ENCODE measurements around the gene LMX1A. TPM values are rescaled to one million over a fixed set of nuclear protein-coding genes. Genes with fewer than 3 reads are reported as not detected.

The LMX1A gene
- total RNA-seq, 2 donors from 2014 or later = not detected

- no peaks in the 10 kb centered on the region for H3K36me3 ChIP-seq
- TF ChIP-seq CTCF (IDR thresholded peaks at IDR 0.05) = no peak
- no peak for DNase-seq (ENCODE audit: low spot score)
- peak overlapping the region; percentile 34 to 52 for H3K4me3 ChIP-seq
- no peaks in the 10 kb centered on the region for H3K27me3 ChIP-seq
- H3K4me1 ChIP-seq = peaks cover 0 to 14% of the 10 kb centered on the region in 2 donors
- peak overlapping the region; percentile 78 to 83 for H3K27ac ChIP-seq
- H3K9me3 ChIP-seq = no peaks in the 10 kb centered on the region
These were observed 19.1 kb upstream of the LMX1A start for GRCh38 chr1:165375623-165376022.

GRCh38 chr1:165371588-165372225, 15.2 kb upstream of the LMX1A start:
- Histone ChIP-seq H3K36me3 (no peaks in the 10 kb centered on the region), H3K9me3 (no peaks in the 10 kb centered on the region), H3K27ac (no peak overlapping the region), H3K27me3 (no peaks in the 10 kb centered on the region), H3K4me1 (peaks cover 0 to 18% of the 10 kb centered on the region in 2 donors), H3K4me3 (no peak overlapping the region)
- no peak for DNase-seq (ENCODE audit: low spot score)
- no peak for TF ChIP-seq CTCF (IDR thresholded peaks at IDR 0.05)

GRCh38 chr1:165369255-165369848, 12.8 kb upstream of the LMX1A start:
- Histone ChIP-seq H3K27ac (no peak overlapping the region), H3K9me3 (no peaks in the 10 kb centered on the region), H3K4me1 (peaks cover 0 to 11% of the 10 kb centered on the region in 2 donors), H3K4me3 (no peak overlapping the region), H3K27me3 (no peaks in the 10 kb centered on the region), H3K36me3 (no peaks in the 10 kb centered on the region)
- TF ChIP-seq CTCF (IDR thresholded peaks at IDR 0.05) = peak; percentile 77 to 93
- DNase-seq (ENCODE audit: low spot score) = no peak

GRCh38 chr1:165367375-165367993, 11.0 kb upstream of the LMX1A start:
- Histone ChIP-seq H3K27me3 (no peaks in the 10 kb centered on the region), H3K36me3 (no peaks in the 10 kb centered on the region), H3K4me1 (peaks cover 0 to 12% of the 10 kb centered on the region in 2 donors), H3K9me3 (no peaks in the 10 kb centered on the region), H3K4me3 (no peak overlapping the region), H3K27ac (no peak overlapping the region)
- TF ChIP-seq CTCF (IDR thresholded peaks at IDR 0.05) = peak; percentile 94 to 97
- DNase-seq (ENCODE audit: low spot score) = peak; percentile 79

- H3K9me3 ChIP-seq = no peaks in the 10 kb centered on the region
- peaks cover 0 to 12% of the 10 kb centered on the region in 2 donors for H3K4me1 ChIP-seq
- H3K4me3 ChIP-seq = no peak overlapping the region
- no peaks in the 10 kb centered on the region for H3K27me3 ChIP-seq
- no peak for TF ChIP-seq CTCF (IDR thresholded peaks at IDR 0.05)
- DNase-seq (ENCODE audit: low spot score) = no peak
- no peaks in the 10 kb centered on the region for H3K36me3 ChIP-seq
- no peak overlapping the region for H3K27ac ChIP-seq
These were observed 8.8 kb upstream of the LMX1A start for GRCh38 chr1:165365341-165365740.

Measured in right atrium auricular region (tissue), 2 donors.